Fibroblast of the aortic adventitia (primary cell): ENCODE results near the gene LINC01488. TPM values are rescaled to one million over a fixed set of nuclear protein-coding genes. Genes with fewer than 3 reads are reported as not detected.
A peak's percentile ranks its signal among the peaks of the same experiment; 100 is the strongest.

Experiments
- DNase-seq: peaks from one replicate; pipeline ENCODE4 v3.0.0-alpha.2; 2010; ENCODE audit warnings: low read depth
- H3K4me3 ChIP-seq: 2 replicates; pipeline ENCODE4 v1.5.1; 2011; ENCODE audit warnings: low read depth, mild to moderate bottlenecking, control low read depth, low read length, moderate library complexity
- CTCF ChIP-seq: IDR thresholded peaks from 2 replicates; pipeline ENCODE4 v1.5.1; 2011; ENCODE audit warnings: mild to moderate bottlenecking, low read length, control low read depth, inconsistent platforms; ENCODE audit not compliant: insufficient read depth
- total RNA-seq: library from RNA; depleted of rRNA; stranded (reverse); fragments of >200 nt; gene quantifications from 2 replicates; pipeline ENCODE4 v1.2.3, GENCODE V29; 2012; ENCODE audit warnings: low replicate concordance

The LINC01488 gene
- total RNA-seq, 1 donor = not detected

DNA sequence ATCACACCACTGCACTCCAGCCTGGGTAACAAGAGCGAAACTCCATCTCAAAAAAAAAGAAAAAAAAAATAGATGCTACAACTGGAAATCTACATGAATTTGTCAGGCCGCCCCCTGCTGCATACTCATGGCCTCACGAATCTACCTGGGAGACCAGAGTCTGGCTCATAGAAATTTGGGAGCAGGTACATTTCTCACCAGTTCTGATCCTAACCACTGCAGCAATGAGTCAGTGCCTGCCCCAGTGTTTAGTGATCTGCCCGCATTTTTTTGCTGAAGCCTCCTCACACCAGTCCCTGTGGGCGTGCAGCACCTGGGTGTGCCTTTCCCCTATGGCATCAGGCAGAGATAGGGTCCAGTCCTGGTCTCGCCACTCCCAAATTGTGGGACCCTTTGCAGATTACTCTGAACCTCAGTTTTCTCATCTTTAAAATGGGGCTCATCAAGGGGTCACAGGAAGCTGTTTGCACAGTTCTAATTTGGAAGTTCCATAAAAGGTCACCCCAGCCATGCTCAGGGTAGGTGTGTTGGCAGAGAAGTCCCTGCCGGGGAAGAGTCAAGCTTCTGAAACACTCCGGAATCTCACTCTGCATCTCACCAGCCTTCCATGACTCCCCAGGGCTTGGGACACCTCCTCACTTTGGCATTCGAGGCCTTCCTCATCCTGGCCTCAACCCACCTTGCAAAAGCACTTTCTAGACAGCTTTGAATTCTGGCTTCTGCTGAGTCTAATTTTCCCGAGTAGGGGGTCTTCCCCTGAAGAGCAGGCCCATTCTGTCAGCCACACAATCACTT is 39.3 kb upstream of the LINC01488 start:
- TF ChIP-seq CTCF = no peak
- H3K4me3 ChIP-seq = no peak overlapping the region
- no peak for DNase-seq

DNA sequence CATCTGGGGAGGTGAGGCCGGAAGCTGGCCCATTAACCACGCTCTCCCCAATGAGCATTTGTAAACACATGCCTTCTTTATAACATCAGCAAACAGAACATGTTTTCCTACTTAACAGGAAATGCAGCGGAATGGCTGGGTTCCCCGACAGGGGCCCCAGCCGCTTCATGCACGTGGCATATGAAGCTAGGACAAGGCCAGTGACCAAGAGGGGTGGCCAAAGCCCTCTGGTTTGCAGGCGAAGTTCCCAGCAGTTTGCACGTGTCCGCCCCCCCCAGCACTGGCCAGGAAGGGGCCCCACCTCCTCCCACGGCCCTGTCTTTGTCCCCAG is 38.7 kb upstream of the LINC01488 start:
- DNase-seq = peak; percentile 15
- no peak for TF ChIP-seq CTCF
- H3K4me3 ChIP-seq = no peak overlapping the region

DNA sequence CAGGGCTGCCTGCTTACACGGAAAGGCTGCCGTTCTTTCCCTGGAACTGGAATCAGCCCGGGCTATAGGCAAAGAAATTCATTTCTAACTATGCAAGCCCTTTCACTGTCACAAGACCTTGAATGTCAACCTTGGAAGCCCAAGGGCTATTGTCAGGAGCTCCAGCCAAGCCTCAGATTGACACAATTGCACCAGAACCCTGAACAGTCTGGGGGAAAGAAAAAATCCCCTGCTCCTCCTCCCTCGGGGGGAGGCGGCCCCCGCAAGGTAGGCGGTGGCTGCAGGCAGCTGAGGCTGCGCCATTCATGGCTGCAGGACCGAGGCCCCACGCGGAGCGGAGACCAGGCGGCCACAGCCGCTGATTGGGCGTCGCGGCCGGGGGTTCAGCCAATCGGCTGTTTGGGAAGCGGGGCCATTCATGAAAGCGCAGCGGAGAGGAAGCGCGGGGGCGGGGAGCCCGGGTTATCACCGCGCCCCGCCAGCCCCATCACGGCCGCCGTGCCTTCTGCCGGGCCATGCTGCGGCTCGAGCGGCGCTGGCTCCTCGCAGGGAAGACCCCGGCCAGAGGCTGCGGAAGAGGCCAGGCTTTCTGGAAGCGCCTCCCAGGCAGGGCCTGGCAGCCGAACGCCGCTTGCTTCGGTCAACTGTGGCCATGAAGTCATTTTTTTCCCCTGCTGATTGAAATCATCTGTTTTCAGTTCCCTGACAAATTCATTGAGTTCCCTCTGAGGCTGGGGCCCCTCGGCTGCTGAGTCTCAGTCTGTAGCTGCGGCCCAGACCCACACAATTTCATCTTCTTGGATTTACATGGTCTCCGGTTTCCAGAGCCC is 38.1 kb upstream of the LINC01488 start:
- H3K4me3 ChIP-seq = peak overlapping the region; percentile 61
- peak; percentile 88 for DNase-seq
- no peak for TF ChIP-seq CTCF

DNA sequence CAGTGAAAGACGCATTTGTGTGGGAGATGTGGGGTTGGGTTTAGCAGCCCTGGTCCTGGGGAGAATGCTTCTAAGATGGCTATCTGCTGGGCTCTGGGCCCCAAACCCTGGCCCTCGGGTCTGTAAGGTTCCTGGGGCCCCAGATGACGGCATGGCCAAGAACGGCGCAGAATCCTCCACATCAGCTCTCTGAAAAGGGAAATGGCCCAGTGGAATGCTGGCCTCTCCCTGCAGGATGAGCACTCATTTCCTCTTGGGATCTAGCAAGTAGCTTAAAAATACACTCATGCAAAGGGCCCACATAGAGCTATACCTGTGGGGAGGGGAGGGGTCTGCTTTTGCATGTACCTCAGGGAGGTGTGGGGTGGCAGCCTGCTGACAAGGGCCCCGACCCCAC is 37.5 kb upstream of the LINC01488 start:
- peak; percentile 43 for DNase-seq
- no peak for TF ChIP-seq CTCF
- peak overlapping the region; percentile 61 for H3K4me3 ChIP-seq

DNA sequence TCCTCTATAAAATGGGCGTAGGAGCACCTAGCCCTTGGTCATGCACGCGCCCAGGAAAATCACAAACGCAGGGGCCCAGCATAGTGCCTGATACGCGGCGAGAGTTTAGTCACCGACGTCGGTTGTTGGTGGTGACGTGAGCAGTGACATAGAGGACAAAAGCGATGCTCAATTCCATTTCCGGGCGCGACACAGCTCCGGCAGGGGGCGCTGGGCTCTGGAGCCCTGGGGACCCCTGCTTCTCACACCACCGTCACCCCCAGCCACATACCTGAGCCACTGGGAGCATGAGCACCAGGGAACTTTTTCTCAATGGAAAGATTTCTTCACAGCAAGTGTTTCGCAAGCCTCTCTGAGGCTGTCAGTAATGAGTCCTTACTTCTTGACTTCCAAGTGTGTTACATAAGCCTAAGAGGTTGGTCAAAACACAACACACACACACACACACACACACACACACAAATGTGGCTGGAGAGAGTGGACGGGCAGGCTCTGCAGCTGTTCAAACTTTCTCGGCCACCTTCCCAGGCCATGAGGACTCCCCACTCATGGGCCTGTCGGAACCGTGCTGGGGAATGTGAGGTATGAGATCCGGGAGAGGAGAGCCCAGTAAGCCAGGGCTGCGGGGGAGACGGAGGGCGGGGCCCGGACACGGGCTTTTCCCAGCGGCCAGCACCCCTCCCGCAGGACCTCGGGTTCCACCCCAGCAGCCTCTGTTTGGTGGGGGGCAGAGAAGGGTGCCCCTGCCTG is 36.9 kb upstream of the LINC01488 start:
- peak; percentile 38 for TF ChIP-seq CTCF
- no peak overlapping the region for H3K4me3 ChIP-seq
- DNase-seq = peak; percentile 95

GRCh38 chr11:69445131-69445470 is 36.4 kb upstream of the LINC01488 start:
- no peak for DNase-seq
- no peak for TF ChIP-seq CTCF
- H3K4me3 ChIP-seq = no peak overlapping the region
